T-helper 9 cell (primary cell): ENCODE measurements around the gene TALDO1.
A peak's percentile ranks its signal among the peaks of the same experiment; 100 is the strongest.

Experiments
- DNase-seq: peaks from one replicate; pipeline ENCODE4 v3.0.0-alpha.2; 2020

Gene TALDO1

DNA sequence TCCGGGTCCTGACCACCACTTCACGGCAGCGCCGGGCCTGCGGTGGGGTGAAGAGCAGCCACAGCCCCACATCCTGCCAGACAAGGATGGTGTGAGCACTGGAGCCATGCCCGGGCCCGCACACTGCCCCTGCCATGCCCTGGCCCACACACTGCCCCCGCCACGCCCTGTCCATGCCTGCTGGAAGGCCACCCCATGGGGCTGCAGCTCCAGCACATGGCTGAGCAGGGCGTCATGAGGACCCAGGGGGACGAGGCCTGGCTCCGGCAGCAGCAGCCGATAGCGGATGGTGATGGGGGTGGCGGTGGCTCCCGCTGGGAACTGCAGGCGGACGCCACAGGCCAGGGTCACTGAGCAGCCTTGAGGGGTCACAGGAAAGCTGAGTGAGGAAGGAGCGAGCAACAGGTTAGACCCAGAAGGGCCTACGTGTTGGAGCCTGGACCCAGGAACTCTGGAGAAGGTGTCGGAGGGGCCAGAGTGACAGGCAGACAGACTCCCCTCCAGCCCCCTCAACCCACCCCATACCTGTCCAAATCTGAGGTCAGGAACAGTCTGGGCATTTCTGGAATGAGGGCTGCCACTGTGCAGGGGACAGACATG, 54.9 kb downstream of the TALDO1 start:
- DNase-seq = no peak

- no peak for DNase-seq
Observed at GRCh38 chr11:802693-803466, 55.6 kb downstream of the TALDO1 start.

DNA sequence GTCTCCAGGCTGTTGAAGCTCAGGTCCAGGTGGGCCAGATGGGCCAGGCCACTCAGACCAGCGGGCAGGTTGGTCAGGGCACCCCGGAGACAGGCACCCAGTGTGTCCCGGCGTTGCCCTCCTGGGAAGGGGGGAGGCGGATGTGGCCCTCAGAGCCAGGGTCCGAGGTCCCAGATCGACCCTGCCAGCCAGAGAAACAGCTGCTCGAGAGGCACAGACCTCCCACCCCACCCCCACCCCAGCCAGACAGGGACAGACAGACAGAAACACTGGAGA, 56.1 kb downstream of the TALDO1 start:
- DNase-seq = no peak

DNA sequence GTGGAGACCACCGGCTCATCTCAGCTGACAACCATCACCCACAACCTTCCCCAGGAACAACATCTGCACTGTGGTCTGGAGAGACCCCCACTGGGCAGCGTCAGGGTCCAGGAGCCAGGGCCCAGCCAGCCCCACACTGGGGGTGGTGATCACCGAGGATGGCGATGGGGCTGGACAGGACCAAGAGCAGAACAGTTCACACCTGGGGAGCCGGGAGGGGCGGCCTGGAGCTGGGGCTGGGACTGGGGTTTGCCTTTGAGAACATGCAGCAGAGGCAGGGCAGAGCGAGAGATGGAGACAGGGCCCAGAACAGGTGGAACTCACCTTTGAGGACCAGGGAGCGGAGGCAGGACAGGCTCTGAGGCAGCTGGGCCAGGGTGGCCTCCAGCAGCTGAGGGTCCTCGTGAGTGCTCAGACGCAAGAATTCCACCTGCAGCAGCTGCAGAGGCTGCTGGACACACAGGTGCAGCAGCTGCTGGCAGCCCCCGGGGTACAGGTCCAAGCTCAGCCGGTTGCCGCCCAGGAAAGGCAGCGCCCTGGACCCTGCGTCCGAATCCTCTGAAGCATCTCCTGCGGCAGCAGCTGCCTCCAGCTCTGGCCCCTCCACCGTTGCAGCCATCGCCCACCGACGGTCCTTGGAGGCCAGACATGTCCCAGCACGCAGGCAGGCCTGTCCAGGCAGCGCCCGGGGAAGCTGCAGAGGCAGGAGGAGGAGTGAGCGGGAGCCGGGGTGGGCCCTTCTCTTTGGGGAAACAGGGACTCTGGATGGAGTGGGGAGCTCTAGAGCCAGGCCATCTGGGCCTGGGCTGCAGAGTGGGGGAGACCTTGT, 56.7 kb downstream of the TALDO1 start:
- DNase-seq = no peak

GRCh38 chr11:804599-804964, 57.3 kb downstream of the TALDO1 start:
- DNase-seq = no peak

DNA sequence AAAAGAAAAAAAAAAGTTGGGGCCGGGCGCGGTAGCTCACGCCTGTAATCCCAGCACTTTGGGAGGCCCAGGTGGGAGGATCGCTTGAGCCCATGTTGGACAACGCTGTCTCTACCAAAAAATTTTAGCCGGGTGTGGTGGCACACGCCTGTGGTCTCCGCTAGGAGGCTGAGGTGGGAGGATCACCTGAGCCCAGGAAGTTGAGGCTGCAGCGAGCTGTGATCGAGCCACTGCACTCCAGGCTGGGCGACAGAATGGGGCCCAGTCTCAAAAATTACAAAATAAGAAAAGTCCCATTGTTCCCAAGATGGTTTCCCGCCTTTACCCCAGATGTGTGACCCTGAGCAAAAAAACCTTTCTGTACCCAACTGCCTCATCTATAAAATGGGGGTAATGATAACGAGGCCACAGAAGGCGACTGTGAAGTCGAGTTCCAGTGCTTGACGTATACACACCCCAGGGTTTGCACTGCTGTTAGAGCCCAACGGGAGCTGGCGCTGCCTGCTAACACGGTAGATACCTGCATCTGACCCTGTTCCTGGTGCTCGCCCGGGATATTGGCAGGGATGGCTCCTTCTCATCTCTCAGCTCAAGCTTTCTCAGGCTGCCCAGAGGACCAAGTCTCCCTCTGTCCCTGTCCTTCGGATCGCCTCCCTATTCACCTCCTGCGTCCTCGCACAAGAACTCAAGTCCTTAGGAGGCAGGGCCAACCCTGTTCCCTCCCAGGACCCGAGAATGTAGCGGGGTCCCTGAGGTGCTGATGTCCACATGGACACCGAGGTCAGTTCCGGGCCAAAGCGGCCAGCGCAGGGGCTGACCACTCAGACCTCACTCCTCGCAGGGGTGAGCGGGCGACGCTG, 61.4 kb downstream of the TALDO1 start:
- no peak for DNase-seq

GRCh38 chr11:809287-810039, 62.2 kb downstream of the TALDO1 start, which contains the start of gene RPLP2:
Gene RPLP2 (plus strand): TSS chr11:809967. CDS start chr11:810235, 268 bp downstream.
- peak; percentile 98 for DNase-seq

- DNase-seq = no peak
Observed at GRCh38 chr11:810040-810567, 62.8 kb downstream of the TALDO1 start.

- no peak for DNase-seq
Observed at GRCh38 chr11:811446-812245, 64.4 kb downstream of the TALDO1 start.

DNA sequence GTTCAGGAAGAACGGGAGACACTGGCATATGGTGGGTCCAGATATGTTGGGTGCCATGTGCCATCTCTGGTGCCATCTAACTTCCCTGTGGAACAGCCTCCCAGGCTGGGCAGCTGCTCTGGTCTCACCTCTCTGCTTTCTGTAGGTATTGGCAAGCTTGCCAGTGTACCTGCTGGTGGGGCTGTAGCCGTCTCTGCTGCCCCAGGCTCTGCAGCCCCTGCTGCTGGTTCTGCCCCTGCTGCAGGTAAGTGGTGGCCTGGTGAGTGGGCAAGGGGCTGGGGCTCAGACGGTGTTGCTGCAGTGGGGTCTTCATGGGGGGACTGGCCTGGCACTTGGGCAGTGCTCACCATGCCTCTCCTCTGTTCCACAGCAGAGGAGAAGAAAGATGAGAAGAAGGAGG, 65.1 kb downstream of the TALDO1 start:
- DNase-seq = no peak

DNA sequence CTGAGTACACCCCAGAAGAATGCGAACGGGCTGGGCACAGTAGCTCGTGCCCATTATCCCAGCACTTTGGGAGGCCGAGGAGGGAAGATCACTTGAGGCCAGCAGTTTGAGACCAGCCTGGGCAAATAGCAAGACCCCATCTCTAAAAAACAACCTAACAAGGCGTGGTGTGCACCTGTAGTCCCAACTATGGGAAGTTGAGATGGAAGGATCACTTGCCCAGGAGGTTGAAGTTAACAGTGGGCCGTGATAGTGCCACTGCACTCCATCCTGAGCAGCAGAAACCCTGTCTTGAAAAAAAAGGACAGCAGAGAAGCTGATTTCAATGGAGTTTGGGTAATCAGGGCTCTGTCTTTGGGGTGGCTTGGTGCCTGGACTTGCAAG, 65.8 kb downstream of the TALDO1 start:
- DNase-seq = no peak

- DNase-seq = no peak
Observed at GRCh38 chr11:813456-814096, 66.3 kb downstream of the TALDO1 start.
